SKM-1 treated with dmso at 0.1 percent for 144 hours (cell line): Measurements from ENCODE around the gene TRIM75.
"Not testable (repeated sequence)": the region's sequence is repeated elsewhere in the genome, so short reads cannot be mapped to it uniquely, and the experiment has no call there.

Experiments
- DNase-seq: peaks from one replicate; lab custom pipeline; 2025; ENCODE audit not compliant: unreplicated experiment; lab: John Stamatoyannopoulos, UW

TRIM75 gene

DNA sequence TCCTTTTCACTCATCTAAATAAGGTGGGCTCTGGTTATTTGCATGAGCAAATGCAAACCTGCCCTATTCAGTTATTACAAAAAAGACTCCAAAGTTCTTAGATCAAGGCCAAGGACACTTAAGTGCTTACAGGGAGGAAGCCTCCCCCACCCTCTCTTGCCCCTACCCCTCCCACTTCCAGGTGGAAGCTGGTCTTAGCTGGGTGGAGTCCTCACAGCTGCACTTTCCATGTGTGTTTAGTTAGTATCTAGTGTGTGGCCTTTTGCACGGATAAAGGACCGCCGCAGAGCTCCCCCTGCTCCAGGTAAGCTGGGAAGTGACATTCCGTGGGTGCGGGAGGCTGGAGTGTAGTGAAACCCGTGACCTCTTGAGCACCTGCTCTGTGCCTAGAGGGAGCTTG lies at the start of gene TRIM75:
TRIM75 (plus strand) TSS at position 222 of the 400 bp plus-strand sequence. CDS start 5,282 bp downstream, outside the sequence.
- no peak for DNase-seq

DNA sequence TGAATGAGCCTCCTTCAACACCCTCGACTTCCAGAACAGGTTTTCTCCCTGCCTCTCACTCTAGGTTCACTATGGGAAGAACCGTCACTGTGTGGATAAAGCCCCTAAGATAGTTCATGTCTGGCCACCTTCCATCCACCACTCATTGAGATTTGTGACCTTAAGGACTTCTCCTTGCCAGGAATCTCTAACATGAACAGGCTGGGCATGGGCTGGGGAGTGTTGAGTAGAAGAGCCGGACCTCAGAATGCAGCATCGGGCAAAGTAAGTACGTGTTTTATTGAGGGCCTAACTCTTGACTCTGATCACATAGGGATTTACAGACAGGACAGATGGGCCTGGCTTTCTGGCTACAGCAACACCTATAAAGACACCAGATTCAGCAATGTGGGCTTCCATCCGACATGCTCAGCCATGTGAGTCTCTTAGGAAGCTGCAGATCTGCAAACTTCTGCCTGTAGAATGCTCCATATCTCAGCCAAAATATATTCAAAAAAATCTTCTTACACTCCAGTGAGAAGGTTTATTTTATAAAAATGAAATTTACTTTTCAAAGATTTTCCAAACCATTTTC lies 48.2 kb upstream of the TRIM75 start:
- DNase-seq, result no peak

DNA sequence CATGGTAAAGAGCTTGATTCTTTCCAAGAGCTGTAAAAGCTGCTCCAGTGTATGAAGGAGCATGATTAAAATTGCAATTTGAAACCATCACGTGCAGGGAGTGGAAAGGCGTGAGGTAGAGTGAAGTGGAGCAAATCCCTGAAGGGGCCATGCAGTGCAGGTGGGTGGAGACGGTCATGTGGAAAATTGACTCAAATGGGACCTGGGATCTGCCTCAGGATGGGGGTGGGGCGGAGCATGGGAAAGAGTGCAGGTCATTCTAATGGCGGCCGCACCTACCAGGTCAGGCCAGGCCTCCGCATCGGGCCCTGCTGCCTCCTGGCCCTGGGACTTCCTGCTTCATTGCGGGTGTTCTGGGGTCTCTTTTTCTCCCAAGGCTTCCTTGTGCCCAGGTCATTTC lies 47.2 kb upstream of the TRIM75 start:
- no peak for DNase-seq

DNA sequence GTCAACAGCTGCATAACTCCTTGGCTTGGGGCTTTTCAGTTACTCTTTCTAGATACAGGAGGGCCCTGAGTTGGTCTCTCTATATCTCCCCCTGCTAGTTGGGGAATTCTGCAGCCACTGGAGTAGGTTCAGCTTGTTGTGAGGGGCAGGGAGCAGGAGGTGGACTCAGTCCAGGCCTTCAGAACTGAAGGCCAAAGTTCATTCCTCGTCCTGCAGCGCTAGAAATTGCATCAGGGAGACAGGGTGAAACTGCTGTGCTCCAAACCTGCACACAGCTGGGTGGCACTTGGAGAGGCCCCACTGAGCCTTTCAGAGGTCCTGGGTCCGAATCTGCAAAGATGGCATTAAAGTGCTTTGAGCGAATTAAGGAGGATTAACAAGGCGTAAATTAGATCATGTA lies 46.8 kb upstream of the TRIM75 start:
- DNase-seq, result no peak

DNA sequence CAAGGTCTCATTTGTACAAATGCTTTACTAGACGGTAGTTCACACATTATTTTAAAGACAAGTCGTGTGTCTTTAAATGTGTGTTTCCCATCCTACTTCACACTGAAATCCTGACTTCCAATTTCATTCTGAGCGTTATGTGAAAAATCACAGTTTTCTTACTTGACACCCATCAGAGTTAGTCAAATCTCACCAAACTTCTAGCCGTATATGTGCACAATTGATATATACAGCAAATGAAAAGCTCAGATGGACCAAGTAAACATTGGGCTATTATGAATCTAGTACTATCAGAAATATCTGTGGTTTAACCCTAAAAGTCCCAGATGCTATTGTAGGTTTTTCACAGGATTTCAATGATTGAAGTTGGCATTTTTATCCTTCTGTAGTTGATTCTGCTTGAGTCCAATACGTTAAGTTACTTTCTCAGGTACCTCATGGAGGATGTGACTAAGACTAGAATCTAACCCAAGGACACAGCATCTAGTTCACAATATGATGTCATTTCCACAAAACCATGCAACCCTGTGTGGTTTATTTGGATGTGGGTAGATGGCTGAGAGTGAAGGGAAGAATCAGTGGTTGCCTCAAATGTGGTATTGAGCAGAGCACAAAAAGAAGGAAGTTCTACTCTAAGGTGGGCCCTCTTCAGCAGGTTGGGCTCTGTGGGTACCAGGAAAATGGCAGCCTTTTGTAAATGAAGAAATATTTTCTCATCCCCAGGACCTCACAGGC lies 44.0 kb upstream of the TRIM75 start:
- DNase-seq, result no peak

DNA sequence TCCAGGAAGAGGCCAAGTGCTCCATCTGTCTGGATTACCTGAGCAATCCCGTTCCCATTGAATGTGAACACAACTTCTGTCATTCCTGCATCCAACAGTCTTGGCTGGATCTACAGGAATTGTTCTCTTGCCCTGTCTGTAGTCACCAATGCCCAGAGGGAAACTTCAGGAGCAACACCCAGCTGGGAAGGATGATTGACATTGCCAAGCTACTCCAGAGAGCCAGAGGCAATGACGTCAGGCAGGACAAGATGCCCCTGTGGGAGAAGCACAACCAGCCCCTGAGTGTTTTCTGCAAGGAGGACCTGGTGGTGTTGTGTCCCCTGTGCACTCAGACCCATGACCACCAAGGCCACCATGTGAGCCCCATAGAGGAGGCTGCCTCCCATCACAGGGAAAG lies 43.2 kb upstream of the TRIM75 start:
- no peak for DNase-seq

DNA sequence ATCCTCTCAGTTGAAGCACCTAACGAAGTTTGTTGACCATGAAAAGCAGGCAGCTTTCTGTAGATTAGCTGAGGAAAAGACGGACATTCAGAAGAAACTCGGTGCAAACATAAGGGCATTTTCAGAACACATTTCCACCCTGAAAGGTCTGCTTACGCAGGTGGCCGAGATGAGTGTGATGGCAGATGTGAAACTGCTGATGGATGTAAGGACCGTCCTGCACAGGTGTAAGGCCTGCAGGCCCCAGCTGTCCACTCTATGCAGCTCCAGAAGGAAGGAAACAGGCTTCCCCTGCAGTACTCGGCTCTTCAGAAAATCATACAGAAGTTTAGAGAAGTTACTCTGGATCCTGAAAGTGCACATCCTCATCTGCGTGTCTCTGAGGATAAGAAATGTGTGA lies 42.7 kb upstream of the TRIM75 start:
- no peak for DNase-seq

DNA sequence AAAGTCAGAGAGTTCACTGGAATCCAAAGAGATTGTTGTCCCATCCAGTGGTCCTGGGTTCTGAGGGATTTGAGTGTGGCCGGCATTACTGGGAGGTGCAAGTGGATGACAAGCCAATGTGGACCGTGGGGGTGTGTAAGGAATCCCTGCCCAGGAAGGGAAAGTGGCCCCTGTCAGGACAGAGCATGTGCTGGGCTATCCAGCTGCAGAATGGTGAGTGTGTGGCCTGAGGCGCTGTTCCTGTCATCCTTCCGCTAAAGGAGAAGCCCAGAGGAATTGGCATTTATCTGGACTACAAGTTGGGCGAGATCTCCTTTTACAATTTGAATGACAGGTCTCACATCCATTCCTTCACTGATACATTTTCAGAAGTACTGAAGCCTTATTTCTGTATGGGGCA lies 42.3 kb upstream of the TRIM75 start:
- DNase-seq, result no peak

DNA sequence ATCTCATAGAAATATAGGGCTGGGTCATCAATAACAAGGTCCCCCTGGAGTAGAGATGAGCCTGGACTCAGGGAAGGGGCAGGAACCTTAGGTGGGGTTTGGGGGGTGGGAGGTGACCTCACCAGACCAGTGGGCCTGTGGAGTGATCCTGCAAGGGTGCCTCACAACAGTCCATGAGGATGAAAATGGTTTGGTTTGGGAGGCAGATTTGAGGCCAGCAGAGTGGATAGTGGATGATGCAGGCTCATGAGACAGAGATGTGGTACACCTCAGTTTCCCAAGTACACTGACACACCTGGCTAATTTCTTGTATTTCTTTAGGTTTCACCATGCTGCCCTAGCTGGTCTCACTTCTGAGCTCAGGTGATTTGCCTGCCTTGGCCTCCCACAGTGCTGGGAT lies 40.0 kb upstream of the TRIM75 start:
- DNase-seq, result no peak

DNA sequence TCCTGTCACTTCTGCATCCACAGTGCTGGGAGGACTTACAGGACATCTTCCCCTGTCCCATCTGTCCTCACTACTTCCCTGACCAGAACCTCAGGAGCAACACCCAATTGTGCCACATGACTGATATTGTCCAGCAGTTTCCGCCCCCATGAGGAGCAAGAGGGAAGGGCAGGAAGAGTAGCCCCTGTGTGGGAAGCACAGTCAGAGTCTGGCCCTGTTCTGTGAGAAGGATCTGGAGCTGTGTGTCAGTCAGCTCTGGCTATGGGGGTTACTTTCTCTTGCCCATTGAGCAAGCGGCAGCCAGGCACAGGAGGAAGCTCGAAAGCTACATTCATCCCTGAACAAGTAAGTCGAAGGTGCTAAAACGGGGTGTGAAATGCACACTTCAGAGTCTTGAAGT lies 36.7 kb upstream of the TRIM75 start:
- peak; percentile 20 for DNase-seq

DNA sequence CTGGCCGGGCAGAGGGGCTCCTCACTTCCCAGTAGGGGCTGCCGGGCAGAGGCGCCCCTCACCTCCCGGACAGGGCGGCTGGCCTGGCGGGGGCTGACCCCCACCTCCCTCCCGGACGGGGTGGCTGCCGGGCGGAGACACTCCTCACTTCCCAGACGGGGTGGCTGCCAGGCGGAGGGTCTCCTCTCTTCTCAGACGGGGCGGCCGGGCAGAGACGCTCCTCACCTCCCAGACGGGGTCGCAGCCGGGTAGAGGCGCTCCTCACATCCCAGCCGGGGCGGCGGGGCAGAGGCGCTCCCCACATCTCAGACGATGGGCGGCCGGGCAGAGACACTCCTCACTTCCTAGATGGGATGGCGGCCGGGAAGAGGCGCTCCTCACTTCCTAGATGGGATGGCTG lies 33.7 kb upstream of the TRIM75 start:
- not testable (repeated sequence) for DNase-seq

DNA sequence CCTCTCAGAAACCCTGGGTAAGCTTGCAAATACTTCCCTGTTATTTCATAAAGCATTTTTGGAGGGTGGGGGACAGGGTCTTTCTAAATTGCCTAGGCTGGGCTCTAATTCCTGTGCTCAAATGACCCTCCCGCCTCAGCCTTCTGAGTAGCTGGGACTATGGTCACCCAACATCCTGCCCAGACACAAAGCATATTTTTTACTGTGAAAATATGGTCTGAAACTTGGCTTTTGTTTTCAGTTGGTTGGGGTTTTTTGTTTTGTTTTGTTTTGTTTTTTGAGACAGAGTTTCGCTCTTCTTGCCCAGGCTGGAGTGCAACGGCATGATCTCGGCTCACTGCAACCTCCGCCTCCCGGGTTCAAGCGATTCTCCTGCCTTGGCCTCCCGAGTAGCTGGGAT lies 27.9 kb upstream of the TRIM75 start:
- not testable (repeated sequence) for DNase-seq

DNA sequence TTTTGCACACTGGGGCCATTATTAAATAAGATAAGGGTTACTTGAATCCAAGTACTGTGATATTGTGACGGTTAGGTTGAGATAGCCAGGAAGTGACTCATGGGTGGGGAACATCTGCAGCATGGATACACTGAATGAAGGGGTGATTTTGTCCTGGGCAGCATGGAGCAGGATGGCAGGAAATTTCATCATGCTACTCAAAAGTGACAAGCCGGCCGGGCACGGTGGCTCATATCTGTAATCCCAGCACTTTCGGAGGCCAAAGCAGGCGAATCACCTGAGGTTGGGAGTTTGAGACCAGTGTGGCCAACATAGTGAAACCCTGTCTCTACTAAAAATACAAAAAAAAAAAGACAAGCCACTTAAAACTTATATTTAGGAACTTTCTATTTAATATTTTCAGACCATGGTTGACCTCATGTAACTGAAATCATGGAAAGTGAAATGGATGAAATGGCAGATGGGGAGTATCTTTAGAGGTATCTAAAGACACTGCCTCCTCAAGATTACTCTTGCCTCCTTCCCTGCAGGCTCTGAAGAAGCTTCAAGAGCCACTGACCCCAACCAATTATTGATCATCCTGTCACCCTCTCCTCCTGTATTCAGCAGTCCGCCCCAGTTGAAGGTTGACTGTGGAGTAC lies 25.8 kb upstream of the TRIM75 start:
- no peak for DNase-seq

DNA sequence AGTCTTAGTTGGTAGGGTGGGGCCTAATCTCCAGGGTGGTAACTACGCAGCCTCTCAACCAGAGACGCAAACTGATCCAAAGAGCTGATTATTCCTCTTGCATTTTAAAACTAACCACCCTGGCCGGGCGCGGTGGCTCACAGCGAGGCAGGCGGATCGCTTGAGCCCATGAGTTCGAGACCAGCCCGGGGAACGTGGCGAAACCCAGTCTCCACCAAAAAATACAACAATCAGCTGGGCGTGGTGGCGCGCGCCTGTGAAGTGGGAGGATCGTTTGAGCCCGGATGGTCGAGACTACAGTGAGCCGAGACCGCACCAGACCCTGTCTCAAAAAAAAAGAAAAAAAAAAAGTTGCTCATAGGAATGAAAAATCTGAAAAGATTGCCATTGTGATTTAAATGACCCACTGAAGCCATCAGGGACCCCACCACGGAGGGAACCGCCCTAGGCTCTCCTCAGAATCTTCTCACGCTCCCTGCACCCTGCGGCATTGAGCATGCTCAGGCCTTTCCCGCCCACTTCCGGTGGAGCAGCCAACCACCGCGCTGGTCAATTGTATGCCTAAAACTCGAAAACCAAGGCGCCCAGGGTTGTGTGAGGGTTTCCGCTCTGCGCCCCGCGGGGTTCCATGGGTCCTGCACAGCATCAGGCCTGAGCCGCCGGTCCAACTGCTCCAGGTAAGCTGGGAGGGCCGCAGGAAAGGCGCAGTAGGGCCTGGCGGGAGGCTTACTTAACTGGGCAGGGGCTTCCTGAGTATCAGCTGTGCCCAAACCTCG lies 22.0 kb upstream of the TRIM75 start, which contains the start of gene TRIM60:
TRIM60 (plus strand) TSS at position 564 of the 776 bp plus-strand sequence. CDS start 8,074 bp downstream, outside the sequence.
- no peak for DNase-seq

DNA sequence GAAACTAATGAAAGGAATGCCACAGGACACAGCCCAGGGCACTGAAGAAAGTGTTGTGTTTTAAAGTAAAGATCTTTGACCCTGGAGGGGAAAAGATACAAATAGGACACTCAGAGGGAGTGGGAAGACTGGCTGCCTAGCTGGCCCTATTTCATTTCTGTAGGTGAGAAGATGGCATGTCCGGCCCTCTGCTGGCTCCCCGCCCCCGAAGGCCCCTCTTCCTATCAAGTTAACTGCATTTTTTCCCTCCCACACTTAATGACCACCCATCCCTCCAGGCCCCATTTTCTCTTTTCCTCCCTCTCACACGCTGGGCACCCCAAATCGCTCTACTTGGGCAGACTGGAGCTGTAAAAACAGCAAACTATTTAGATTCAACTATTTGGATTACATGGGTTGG lies 5.5 kb upstream of the TRIM75 start:
- DNase-seq, result no peak

DNA sequence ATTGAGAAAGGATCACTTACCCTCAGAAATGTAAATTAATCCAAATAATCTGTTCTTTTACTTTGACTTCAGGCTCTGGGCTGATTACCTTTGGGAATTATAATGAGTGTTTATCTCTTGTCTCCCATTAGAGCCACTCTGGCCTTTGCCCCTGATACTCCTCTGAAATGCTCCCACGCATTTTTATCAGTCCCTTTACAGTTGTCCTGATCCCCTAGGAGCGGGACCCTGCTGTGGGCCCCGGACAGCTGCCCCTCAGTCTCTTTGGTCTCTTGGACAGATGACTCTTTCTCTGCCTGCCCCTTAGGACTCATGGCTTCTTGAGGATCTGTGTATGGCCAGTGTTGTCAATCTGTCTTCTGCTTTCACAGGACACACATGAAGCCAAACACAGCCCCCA lies 1.0 kb upstream of the TRIM75 start:
- DNase-seq, result no peak

DNA sequence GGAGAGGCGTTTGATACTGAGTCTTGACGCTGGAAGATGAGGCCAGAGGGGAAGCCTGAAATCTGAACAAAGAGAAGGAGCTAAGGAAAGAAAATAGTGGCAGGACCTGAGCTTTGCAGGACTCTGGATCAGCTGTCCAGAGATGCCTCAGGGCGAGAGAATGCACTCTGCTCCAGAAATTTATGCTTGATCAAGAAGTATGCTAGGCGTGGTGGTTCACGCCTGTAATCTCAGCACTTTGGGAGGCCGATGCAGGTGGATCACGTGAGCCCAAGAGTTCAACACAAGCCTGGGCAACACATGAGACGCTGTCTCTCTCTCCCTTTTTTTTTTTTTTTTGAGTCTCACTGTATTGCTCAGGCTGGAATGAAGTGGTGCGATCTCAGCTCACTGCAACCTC lies 1.9 kb downstream of the TRIM75 start:
- no peak for DNase-seq

DNA sequence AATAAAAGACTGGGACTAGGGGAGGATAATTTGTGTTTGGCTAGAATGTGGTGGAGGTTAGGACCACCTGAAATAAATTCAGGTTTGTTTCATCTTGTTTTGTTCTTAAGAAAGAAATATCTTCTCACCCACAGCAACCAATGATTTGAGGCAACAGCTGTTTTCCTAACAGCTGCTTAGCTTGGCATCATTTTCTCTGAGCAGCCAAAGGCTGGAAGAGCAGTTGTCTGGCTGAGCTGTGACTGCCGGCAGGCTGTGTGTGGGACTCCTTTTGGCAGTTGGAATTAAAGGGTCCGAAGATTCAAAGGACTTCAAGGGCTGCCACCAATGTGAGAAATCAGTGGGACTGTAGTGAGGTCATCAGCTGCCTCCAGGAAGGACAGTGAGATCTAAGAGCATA lies 5.0 kb downstream of the TRIM75 start:
- no peak for DNase-seq

DNA sequence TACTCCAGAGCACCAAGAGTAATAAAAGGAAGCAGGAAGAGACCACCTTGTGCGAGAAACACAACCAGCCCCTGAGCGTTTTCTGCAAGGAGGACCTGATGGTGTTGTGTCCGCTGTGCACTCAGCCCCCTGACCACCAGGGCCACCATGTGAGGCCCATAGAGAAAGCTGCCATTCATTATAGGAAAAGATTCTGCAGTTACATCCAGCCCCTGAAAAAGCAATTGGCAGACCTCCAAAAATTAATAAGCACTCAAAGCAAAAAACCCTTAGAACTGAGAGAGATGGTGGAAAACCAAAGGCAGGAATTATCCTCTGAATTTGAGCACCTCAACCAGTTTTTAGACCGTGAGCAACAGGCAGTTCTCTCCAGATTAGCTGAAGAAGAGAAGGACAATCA lies 5.7 kb downstream of the TRIM75 start:
- no peak for DNase-seq

DNA sequence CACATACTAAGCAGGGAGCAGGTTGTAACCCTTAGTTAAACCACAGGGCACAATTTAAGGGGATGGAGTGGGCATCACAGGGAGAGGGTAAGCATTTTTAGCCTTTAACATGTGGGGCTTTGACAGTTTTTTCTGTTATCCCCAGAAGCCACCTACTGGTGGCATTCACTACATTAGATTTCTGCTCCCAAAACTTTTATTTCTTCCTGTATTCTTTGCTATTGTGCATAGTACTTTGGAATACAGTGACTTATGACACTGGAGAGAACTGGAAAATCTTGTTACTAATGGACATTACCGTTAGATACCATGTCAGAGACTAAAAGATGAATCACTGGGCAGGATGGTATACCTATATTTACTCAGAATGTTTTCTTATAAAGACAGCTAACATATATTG lies 7.3 kb downstream of the TRIM75 start:
- no peak for DNase-seq

DNA sequence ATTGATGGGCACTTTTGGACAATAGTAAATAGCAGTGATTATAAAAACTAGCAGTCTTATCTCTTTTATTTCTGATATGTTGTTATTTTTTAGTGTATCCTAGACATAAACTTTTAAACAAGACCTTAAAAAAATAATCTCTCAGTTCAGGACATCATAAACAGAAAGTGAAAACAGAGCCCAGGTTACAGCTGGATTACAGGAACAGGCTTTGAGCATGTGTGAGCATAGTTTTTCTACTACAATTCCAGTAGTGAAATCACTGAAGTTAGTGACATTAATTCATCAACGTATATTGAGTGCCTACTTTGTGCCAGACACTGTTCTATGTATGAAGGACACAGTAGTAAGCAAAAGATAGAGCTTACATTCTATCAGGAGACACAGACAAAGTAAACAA lies 16.9 kb downstream of the TRIM75 start:
- no peak for DNase-seq

DNA sequence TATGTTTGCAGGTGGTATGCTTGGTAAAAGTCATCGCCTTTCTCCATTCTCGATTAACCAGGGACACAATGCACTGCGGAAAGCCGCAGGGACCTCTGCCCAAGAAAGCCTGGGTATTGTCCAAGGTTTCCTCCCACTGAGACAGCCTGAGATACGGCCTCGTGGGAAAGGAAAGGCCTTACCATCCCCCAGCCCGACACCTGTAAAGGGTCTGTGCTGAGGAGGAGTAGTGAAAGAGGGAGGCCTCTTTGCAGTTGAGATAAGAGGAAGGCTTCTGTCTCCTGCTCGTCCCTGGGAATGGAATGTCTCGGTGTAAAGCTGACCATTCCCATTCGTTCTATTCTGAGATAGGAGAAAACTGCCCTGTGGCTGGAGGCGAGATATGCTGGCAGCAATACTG lies 19.7 kb downstream of the TRIM75 start:
- DNase-seq, result not testable (repeated sequence)
